D721Med (cell line): ENCODE data around the gene TRAPPC14.
A peak's percentile ranks its signal among the peaks of the same experiment; 100 is the strongest.
"Not testable (repeated sequence)": the region's sequence is repeated elsewhere in the genome, so short reads cannot be mapped to it uniquely, and the experiment has no call there.

ENCODE experiments used
- DNase-seq: peaks from one replicate; pipeline ENCODE4 v3.0.0; 2011; ENCODE audit warnings: low spot score; ENCODE audit not compliant: insufficient read length
- FAIRE-seq: peaks from 2 replicates; lab custom pipeline; 2011; peaks lifted over from hg19 to GRCh38; lab: Jason Lieb, UNC
- CTCF ChIP-seq: IDR thresholded peaks from 2 replicates; pipeline ENCODE4 v1.5.1; 2012; ENCODE audit warnings: mild to moderate bottlenecking, control low read depth; ENCODE audit not compliant: insufficient read depth; ENCODE audit errors: missing control alignments

The TRAPPC14 gene

GRCh38 chr7:100191775-100192174 lies 33.3 kb upstream of the TRAPPC14 start:
- FAIRE-seq (no peak), DNase-seq (no peak)

GRCh38 chr7:100190048-100190711 lies 31.7 kb upstream of the TRAPPC14 start:
- no peak for DNase-seq
- FAIRE-seq, result no peak
- peak; percentile 34 for TF ChIP-seq CTCF

More at GRCh38 chr7:100191775-100192174, 33.3 kb upstream of the TRAPPC14 start:
- TF ChIP-seq CTCF, result no peak

- no peak for TF ChIP-seq CTCF
- FAIRE-seq, result no peak
- DNase-seq, result no peak
These were observed 30.5 kb upstream of the TRAPPC14 start for GRCh38 chr7:100189061-100189460.

- FAIRE-seq (peak; percentile 74), DNase-seq (no peak)
- no peak for TF ChIP-seq CTCF
These were observed 27.2 kb upstream of the TRAPPC14 start for GRCh38 chr7:100185726-100186125.

GRCh38 chr7:100183090-100183489 lies 24.6 kb upstream of the TRAPPC14 start:
- not testable (repeated sequence) for DNase-seq, FAIRE-seq

GRCh38 chr7:100182616-100183015 lies 24.1 kb upstream of the TRAPPC14 start:
- DNase-seq, FAIRE-seq: not testable (repeated sequence)

- DNase-seq, result not testable (repeated sequence)
These were observed 21.6 kb upstream of the TRAPPC14 start for GRCh38 chr7:100180084-100180483.

GRCh38 chr7:100177045-100178001 lies 18.8 kb upstream of the TRAPPC14 start, which contains the start of the genes GPC2 and STAG3:
GPC2 (minus strand) TSS chr7:100177381; CDS start chr7:100177199, 182 bp downstream.
STAG3 (plus strand) TSS chr7:100177918; CDS start chr7:100180557, 2,639 bp downstream.
- no peak for FAIRE-seq
- no peak for TF ChIP-seq CTCF

More at GRCh38 chr7:100180084-100180483, 21.6 kb upstream of the TRAPPC14 start:
- not testable (repeated sequence) for FAIRE-seq

More at GRCh38 chr7:100177045-100178001, 18.8 kb upstream of the TRAPPC14 start, which contains the start of the genes GPC2 and STAG3:
- peak; percentile 84 for DNase-seq
